BE2C (cell line): Measurements from ENCODE around the gene ARHGDIG.
"Not testable (repeated sequence)": the region's sequence is repeated elsewhere in the genome, so short reads cannot be mapped to it uniquely, and the experiment has no call there.

Experiments
- DNase-seq: peaks from one replicate; pipeline ENCODE4 v3.0.0-alpha.2; 2020
- H3K27me3 ChIP-seq: fragments of 250-450 bp; sonication (Bioruptor Pico); 2 replicates; pipeline ENCODE4 v1.5.1; 2020; ENCODE audit warnings: mild to moderate bottlenecking
- H3K36me3 ChIP-seq: fragments of 250-450 bp; sonication (Bioruptor Pico); 2 replicates; pipeline ENCODE4 v1.5.1; 2020; ENCODE audit warnings: mild to moderate bottlenecking
- H3K4me1 ChIP-seq: fragments of 250-450 bp; sonication (Bioruptor Pico); 2 replicates; pipeline ENCODE4 v1.5.1; 2020
- H3K4me3 ChIP-seq: 2 replicates; pipeline ENCODE4 v1.5.1; 2011; ENCODE audit warnings: low read depth, low read length
- H3K9me3 ChIP-seq: fragments of 250-450 bp; sonication (Bioruptor Pico); 2 replicates; pipeline ENCODE4 v1.5.1; 2020
- CTCF ChIP-seq: IDR thresholded peaks from 2 replicates; pipeline ENCODE4 v1.5.1; 2012; ENCODE audit warnings: mild to moderate bottlenecking, low read depth, low read length

ARHGDIG gene

GRCh38 chr16:254461-254860 lies 25.9 kb upstream of the ARHGDIG start:
- H3K4me1 ChIP-seq = peaks cover 8% of the 10 kb centered on the region
- no peaks in the 10 kb centered on the region for H3K27me3 ChIP-seq
- peaks cover 7% of the 10 kb centered on the region for H3K36me3 ChIP-seq
- no peak for DNase-seq
- no peak overlapping the region for H3K4me3 ChIP-seq
- TF ChIP-seq CTCF = no peak
- H3K9me3 ChIP-seq = no peaks in the 10 kb centered on the region

- H3K4me3 ChIP-seq = no peak overlapping the region
- no peak for TF ChIP-seq CTCF
- H3K9me3 ChIP-seq = no peaks in the 10 kb centered on the region
Measured at GRCh38 chr16:255183-255582, 25.2 kb upstream of the ARHGDIG start.

GRCh38 chr16:258091-258490 lies 22.3 kb upstream of the ARHGDIG start:
- H3K4me3 ChIP-seq, H3K9me3 ChIP-seq, DNase-seq, H3K27me3 ChIP-seq, H3K4me1 ChIP-seq: not testable (repeated sequence)
- peaks cover 12% of the 10 kb centered on the region for H3K36me3 ChIP-seq

More at GRCh38 chr16:255183-255582, 25.2 kb upstream of the ARHGDIG start:
- DNase-seq = no peak
- peaks cover 8% of the 10 kb centered on the region for H3K4me1 ChIP-seq
- H3K36me3 ChIP-seq = peaks cover 7% of the 10 kb centered on the region
- no peaks in the 10 kb centered on the region for H3K27me3 ChIP-seq

- H3K27me3 ChIP-seq = no peaks in the 10 kb centered on the region
- H3K9me3 ChIP-seq = no peaks in the 10 kb centered on the region
- H3K4me1 ChIP-seq = no peaks in the 10 kb centered on the region
- TF ChIP-seq CTCF = no peak
- no peak overlapping the region for H3K4me3 ChIP-seq
- H3K36me3 ChIP-seq = peaks cover 12% of the 10 kb centered on the region
- DNase-seq = no peak
Measured at GRCh38 chr16:259226-259625, 21.2 kb upstream of the ARHGDIG start.

GRCh38 chr16:259814-260253 lies 20.6 kb upstream of the ARHGDIG start:
- no peaks in the 10 kb centered on the region for H3K27me3 ChIP-seq
- no peak overlapping the region for H3K4me3 ChIP-seq
- no peaks in the 10 kb centered on the region for H3K9me3 ChIP-seq
- peaks cover 14% of the 10 kb centered on the region for H3K36me3 ChIP-seq
- no peak for DNase-seq
- TF ChIP-seq CTCF = no peak
- H3K4me1 ChIP-seq = no peaks in the 10 kb centered on the region

- no peaks in the 10 kb centered on the region for H3K27me3 ChIP-seq
- peaks cover 10% of the 10 kb centered on the region for H3K36me3 ChIP-seq
- no peaks in the 10 kb centered on the region for H3K9me3 ChIP-seq
- H3K4me1 ChIP-seq = no peaks in the 10 kb centered on the region
- no peak overlapping the region for H3K4me3 ChIP-seq
- DNase-seq = no peak
- no peak for TF ChIP-seq CTCF
Measured at GRCh38 chr16:260326-260725, 20.1 kb upstream of the ARHGDIG start.
